PC-3 (cell line): ENCODE measurements around the gene COL6A2. TPM values are rescaled to one million over a fixed set of nuclear protein-coding genes. Genes with fewer than 3 reads are reported as not detected.
A peak's percentile ranks its signal among the peaks of the same experiment; 100 is the strongest.

Experiments used
- ATAC-seq: fragments of 200-7000 bp; cut with Tn5 transposase; 2 replicates; pipeline ENCODE4 v1.9.1; 2020; ENCODE audit warnings: mild to moderate bottlenecking, moderate library complexity
- BruUV-seq: library from RNA; stranded (reverse); fragments of 400-500 nt; replicated peaks from 2 replicates; lab custom pipeline; 2021; lab: Mats Ljungman, UMichigan
- CTCF ChIA-PET: fragments of 300-600 bp; sonication (Branson Sonifier 250); formaldehyde crosslinking; loops from one replicate; lab custom pipeline; 2022; ENCODE audit warnings: antibody characterized with exemption; lab: Charles Lee
- POLR2A ChIA-PET: fragments of 300-600 bp; sonication (Branson Sonifier 250); formaldehyde crosslinking; loops from one replicate; lab custom pipeline; 2022; ENCODE audit warnings: antibody characterized with exemption; ENCODE audit not compliant: unreplicated experiment; lab: Charles Lee
- DNase-seq: peaks from one replicate; pipeline ENCODE4 v3.0.0-alpha.2; 2015
- H2AFZ ChIP-seq: fragments of 300-600 bp; sonication (generic); 2 replicates; pipeline ENCODE4 v1.6.0; 2016; ENCODE audit warnings: antibody characterized with exemption, low read length
- H3F3A ChIP-seq: fragments of 300-600 bp; sonication (generic); one replicate; pipeline ENCODE4 v1.6.0; 2017; ENCODE audit warnings: antibody characterized with exemption, low read length, control low read depth, mild to moderate bottlenecking; ENCODE audit not compliant: unreplicated experiment
- H3K27ac ChIP-seq: fragments of 300-600 bp; sonication (generic); 2 replicates; pipeline ENCODE4 v1.5.1; 2016; ENCODE audit warnings: mild to moderate bottlenecking, low read length
- H3K27me3 ChIP-seq: fragments of 300-600 bp; sonication (generic); 2 replicates; pipeline ENCODE4 v1.6.1; 2016; ENCODE audit warnings: low read length, mixed read lengths
- H3K36me3 ChIP-seq: fragments of 300-600 bp; sonication (generic); 2 replicates; pipeline ENCODE4 v1.6.1; 2016; ENCODE audit warnings: low read depth, mixed run types, low read length, mixed read lengths
- H3K4me1 ChIP-seq: fragments of 300-600 bp; sonication (generic); 2 replicates; pipeline ENCODE4 v1.5.1; 2016; ENCODE audit warnings: low read length; ENCODE audit not compliant: insufficient read depth
- H3K4me2 ChIP-seq: fragments of 300-600 bp; sonication (generic); 2 replicates; pipeline ENCODE4 v1.6.0; 2016; ENCODE audit warnings: low read length
- H3K4me3 ChIP-seq: fragments of 300-600 bp; sonication (generic); 2 replicates; pipeline ENCODE4 v1.5.1; 2016; ENCODE audit warnings: mild to moderate bottlenecking, low read length, mixed read lengths
- H3K79me2 ChIP-seq: fragments of 300-600 bp; sonication (generic); 2 replicates; pipeline ENCODE4 v1.6.1; 2017; ENCODE audit warnings: low read length, mixed read lengths
- H3K9ac ChIP-seq: fragments of 300-600 bp; sonication (generic); 2 replicates; pipeline ENCODE4 v1.6.0; 2016; ENCODE audit warnings: mild to moderate bottlenecking, low read length
- H3K9me2 ChIP-seq: fragments of 300-600 bp; sonication (generic); replicated peaks from 2 replicates; pipeline ENCODE4 v1.6.1; 2016; ENCODE audit warnings: mixed run types, low read length, mixed read lengths
- H3K9me3 ChIP-seq: fragments of 300-600 bp; sonication (generic); 2 replicates; pipeline ENCODE4 v1.6.1; 2016; ENCODE audit warnings: low read length, mixed read lengths
- H4K20me1 ChIP-seq: fragments of 300-600 bp; sonication (generic); 2 replicates; pipeline ENCODE4 v1.6.1; 2016; ENCODE audit warnings: low read length, mixed read lengths
- EZH2 ChIP-seq: fragments of 300-600 bp; sonication (generic); IDR thresholded peaks from one replicate; pipeline ENCODE4 v1.6.1; 2017; ENCODE audit warnings: antibody characterized with exemption, mild to moderate bottlenecking, low read length; ENCODE audit not compliant: unreplicated experiment
- EZH2phosphoT487 ChIP-seq: fragments of 300-600 bp; sonication (generic); IDR thresholded peaks from 2 replicates; pipeline ENCODE4 v1.6.1; 2018; ENCODE audit warnings: mild to moderate bottlenecking, antibody characterized with exemption, low read length, borderline replicate concordance
- intact Hi-C: fragments of 100-400 bp; cut with micrococcal nuclease; formaldehyde crosslinking; loops from 2 replicates; pipeline ENCODE4 v1.9.0; 2023
- total RNA-seq: library from RNA; depleted of rRNA; stranded (reverse); fragments of >200 nt; gene quantifications from 2 replicates; pipeline ENCODE4 v1.2.3, GENCODE V29; 2014
- TF ChIP-seq, protein P1 (sequence below): fragments of 300-600 bp; sonication (generic); conservative IDR thresholded peaks from 2 replicates; pipeline ENCODE4 v1.5.1; 2017; ENCODE audit warnings: antibody characterized with exemption, low read depth, mild to moderate bottlenecking, low read length

Gene COL6A2
- total RNA-seq, 1 experiment from 2014 or later, result 521 TPM

DNA sequence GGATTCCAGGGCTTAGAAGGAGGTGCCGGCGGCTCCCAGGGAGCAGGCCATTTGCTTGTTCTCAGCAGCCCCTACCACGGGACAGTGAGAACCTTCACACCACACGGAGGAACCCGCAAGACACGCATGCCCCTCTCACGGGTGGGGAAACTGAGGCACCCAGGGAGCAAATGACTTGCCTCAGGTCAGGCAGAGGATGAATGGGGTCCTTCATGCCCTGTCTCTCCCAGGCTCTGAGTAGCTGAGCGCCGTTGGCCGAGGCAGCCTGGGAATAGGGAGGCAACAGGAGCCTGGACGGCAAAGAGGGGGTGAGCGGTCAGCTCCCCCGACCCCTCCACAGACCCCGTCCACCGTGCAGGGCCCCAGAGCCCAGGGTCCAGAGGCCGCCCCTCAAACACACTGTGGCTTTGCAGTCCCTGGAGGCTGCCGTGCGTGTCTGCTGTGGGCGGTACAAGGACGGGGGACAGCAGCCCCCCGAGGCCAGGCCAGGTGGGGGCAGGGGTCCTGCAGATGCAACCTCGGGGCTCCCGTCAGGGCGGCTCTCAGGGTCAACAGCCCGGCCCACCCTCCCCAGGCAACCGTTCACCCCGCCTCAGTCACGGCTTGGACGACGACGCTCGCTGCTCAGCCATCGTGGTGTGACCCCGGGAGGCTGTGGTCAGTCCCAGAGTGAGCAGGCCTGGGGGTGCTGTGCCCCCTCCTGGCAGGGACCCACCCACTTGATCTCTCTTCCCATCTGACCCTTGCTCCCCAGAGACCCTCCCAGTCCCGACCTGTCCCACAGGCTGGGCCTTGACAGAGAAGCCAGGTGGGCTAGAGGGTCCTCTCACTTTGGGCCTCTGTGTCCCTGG, 15.8 kb upstream of the COL6A2 start:
- no peak for ATAC-seq
- Histone ChIP-seq H3K79me2 (no peaks in the 10 kb centered on the region), H2AFZ (peak overlapping the region; percentile 73), H3K9me3 (no peaks in the 10 kb centered on the region), H3K36me3 (no peaks in the 10 kb centered on the region), H3K4me1 (peaks cover 21% of the 10 kb centered on the region), H3K27me3 (no peaks in the 10 kb centered on the region), H3K4me2 (peak overlapping the region; percentile 40), H4K20me1 (no peaks in the 10 kb centered on the region), H3F3A (no peaks in the 10 kb centered on the region), H3K4me3 (no peak overlapping the region), H3K27ac (peak overlapping the region; percentile 81), H3K9me2 (no peaks in the 10 kb centered on the region), H3K9ac (peak overlapping the region; percentile 38)
- DNase-seq, result no peak
- BruUV-seq, result no TSS peak
- POLR2A ChIA-PET, result interaction anchor here (0.6 kb wide), 1 partner anchor 98 kb away, joined by 3 read pairs; no protein-coding TSS in a partner anchor
- TF ChIP-seq EZH2phosphoT487, result no peak
- no peak for TF ChIP-seq EZH2
- TF ChIP-seq, protein P1, sequence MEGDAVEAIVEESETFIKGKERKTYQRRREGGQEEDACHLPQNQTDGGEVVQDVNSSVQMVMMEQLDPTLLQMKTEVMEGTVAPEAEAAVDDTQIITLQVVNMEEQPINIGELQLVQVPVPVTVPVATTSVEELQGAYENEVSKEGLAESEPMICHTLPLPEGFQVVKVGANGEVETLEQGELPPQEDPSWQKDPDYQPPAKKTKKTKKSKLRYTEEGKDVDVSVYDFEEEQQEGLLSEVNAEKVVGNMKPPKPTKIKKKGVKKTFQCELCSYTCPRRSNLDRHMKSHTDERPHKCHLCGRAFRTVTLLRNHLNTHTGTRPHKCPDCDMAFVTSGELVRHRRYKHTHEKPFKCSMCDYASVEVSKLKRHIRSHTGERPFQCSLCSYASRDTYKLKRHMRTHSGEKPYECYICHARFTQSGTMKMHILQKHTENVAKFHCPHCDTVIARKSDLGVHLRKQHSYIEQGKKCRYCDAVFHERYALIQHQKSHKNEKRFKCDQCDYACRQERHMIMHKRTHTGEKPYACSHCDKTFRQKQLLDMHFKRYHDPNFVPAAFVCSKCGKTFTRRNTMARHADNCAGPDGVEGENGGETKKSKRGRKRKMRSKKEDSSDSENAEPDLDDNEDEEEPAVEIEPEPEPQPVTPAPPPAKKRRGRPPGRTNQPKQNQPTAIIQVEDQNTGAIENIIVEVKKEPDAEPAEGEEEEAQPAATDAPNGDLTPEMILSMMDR, result no peak
- CTCF ChIA-PET, result no interaction called here
- intact Hi-C loops, result no loop called here

DNA sequence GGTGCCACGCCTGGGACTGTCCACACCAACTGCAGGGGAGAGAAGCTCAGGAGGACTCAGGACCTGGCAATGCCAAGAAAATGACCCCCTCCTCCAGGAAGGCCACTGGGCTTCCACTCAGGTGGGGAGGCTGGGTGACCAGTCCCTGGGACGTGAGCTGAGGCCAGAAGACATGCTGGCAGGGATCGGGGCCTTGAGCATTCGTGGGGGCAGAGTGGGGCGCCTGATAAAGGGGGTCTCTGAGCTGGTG, 15.3 kb upstream of the COL6A2 start:
- intact Hi-C loops, result no loop called here
- DNase-seq (no peak), ATAC-seq (no peak)
- no TSS peak for BruUV-seq
- no peaks in the 10 kb centered on the region for H3K9me2 ChIP-seq
- no peaks in the 10 kb centered on the region for H3K27me3 ChIP-seq
- H3K4me1 ChIP-seq, result peaks cover 21% of the 10 kb centered on the region
- no peak overlapping the region for H2AFZ ChIP-seq
- H3F3A ChIP-seq, result no peaks in the 10 kb centered on the region
- H3K36me3 ChIP-seq, result no peaks in the 10 kb centered on the region
- POLR2A ChIA-PET, result no interaction called here
- H3K27ac ChIP-seq, result no peak overlapping the region
- no peaks in the 10 kb centered on the region for H3K79me2 ChIP-seq
- no peak overlapping the region for H3K4me3 ChIP-seq
- no peaks in the 10 kb centered on the region for H4K20me1 ChIP-seq
- no peak overlapping the region for H3K4me2 ChIP-seq
- H3K9me3 ChIP-seq, result no peaks in the 10 kb centered on the region
- CTCF ChIA-PET, result no interaction called here
- no peak overlapping the region for H3K9ac ChIP-seq
- TF ChIP-seq EZH2, result no peak
- TF ChIP-seq EZH2phosphoT487, result no peak
- TF ChIP-seq, protein P1, result no peak
